RPMI8226 (cell line): ENCODE measurements around the gene NPAS3.

Source experiments
- DNase-seq: peaks from one replicate; pipeline ENCODE4 v3.0.0-alpha.2; 2015

The NPAS3 gene

GRCh38 chr14:33452995-33453394 is 514.3 kb downstream of the NPAS3 start:
- no peak for DNase-seq

- DNase-seq: no peak
These were observed 515.4 kb downstream of the NPAS3 start for GRCh38 chr14:33454022-33454595.

- no peak for DNase-seq
These were observed 516.0 kb downstream of the NPAS3 start for GRCh38 chr14:33454707-33455106.

- DNase-seq: no peak
These were observed 517.1 kb downstream of the NPAS3 start for GRCh38 chr14:33455654-33456345.

GRCh38 chr14:33457021-33457420 is 518.3 kb downstream of the NPAS3 start:
- DNase-seq: no peak

GRCh38 chr14:33457617-33458016 is 518.9 kb downstream of the NPAS3 start:
- no peak for DNase-seq

GRCh38 chr14:33460164-33460563 is 521.5 kb downstream of the NPAS3 start:
- no peak for DNase-seq

- no peak for DNase-seq
These were observed 522.4 kb downstream of the NPAS3 start for GRCh38 chr14:33461036-33461435.

GRCh38 chr14:33463731-33464130 is 525.1 kb downstream of the NPAS3 start:
- no peak for DNase-seq

GRCh38 chr14:33464254-33464962 is 525.7 kb downstream of the NPAS3 start:
- no peak for DNase-seq

GRCh38 chr14:33465846-33466700 is 527.4 kb downstream of the NPAS3 start:
- DNase-seq: no peak

- DNase-seq: no peak
These were observed 529.3 kb downstream of the NPAS3 start for GRCh38 chr14:33467971-33468370.

- DNase-seq: no peak
These were observed 531.2 kb downstream of the NPAS3 start for GRCh38 chr14:33469898-33470297.

- DNase-seq: no peak
These were observed 533.1 kb downstream of the NPAS3 start for GRCh38 chr14:33471776-33472175.

- DNase-seq: peak; percentile 28
These were observed 536.9 kb downstream of the NPAS3 start for GRCh38 chr14:33475623-33476022.

GRCh38 chr14:33477797-33478196 is 539.1 kb downstream of the NPAS3 start:
- no peak for DNase-seq

- no peak for DNase-seq
These were observed 541.6 kb downstream of the NPAS3 start for GRCh38 chr14:33480071-33480886.

- no peak for DNase-seq
These were observed 542.2 kb downstream of the NPAS3 start for GRCh38 chr14:33480887-33481184.

- no peak for DNase-seq
These were observed 544.4 kb downstream of the NPAS3 start for GRCh38 chr14:33483110-33483509.

GRCh38 chr14:33483541-33483940 is 544.9 kb downstream of the NPAS3 start:
- no peak for DNase-seq

GRCh38 chr14:33484264-33484663 is 545.6 kb downstream of the NPAS3 start:
- DNase-seq: no peak

GRCh38 chr14:33486332-33486890 is 547.7 kb downstream of the NPAS3 start:
- DNase-seq: no peak
